Stimulated activated CD8-positive, alpha-beta memory T cell treated with anti-CD3 and anti-CD28 coated beads, Interleukin-15, amount 100 ng/mL, for 4 hours (primary cell): Measurements from ENCODE around the gene GMPS.
A peak's percentile ranks its signal among the peaks of the same experiment; 100 is the strongest.
"Not testable (repeated sequence)": the region's sequence is repeated elsewhere in the genome, so short reads cannot be mapped to it uniquely, and the experiment has no call there.

ENCODE experiments used
- DNase-seq, 2 donors: peaks; one replicate each; pipeline ENCODE4 v3.0.0-alpha.2; 2020; ENCODE audit warnings: low read depth in 2 of 2

GMPS gene

DNA sequence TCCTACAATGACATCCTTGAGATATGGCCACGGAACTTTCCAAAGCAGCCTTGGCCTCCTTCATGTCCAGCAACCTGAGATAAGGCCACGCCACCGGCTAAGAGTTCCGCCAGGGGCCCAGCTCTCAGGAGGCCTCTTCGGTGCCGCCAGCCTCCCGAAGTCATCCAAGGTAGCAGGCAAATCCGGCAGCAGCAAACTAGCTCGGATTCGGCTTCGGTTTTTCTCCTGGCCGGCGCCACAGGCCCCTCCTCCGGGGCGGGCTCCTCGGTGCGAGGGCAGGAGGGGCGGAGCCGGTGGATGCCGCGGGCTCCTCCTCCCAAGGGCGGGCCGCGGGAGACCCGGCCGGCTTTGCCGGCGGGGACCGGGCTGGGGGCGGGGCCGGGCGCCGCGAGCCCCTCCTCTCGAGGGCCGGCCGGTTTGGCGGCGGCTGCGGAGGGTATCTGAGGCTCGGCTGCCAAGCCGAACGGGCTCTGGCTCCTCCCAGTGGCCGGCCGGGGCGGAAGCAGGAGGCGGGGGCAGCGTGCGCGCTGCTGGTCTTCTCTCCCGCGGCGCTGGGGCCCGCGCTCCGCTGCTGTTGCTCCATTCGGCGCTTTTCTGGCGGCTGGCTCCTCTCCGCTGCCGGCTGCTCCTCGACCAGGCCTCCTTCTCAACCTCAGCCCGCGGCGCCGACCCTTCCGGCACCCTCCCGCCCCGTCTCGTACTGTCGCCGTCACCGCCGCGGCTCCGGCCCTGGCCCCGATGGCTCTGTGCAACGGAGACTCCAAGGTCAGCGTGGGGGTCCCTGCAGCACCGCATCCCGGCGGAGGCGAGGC lies at the start of gene GMPS:
GMPS (plus strand) TSS at position 518 of the 812 bp plus-strand sequence; CDS start at position 739, 221 bp downstream.
- DNase-seq, result peak; percentile 88 to 97

DNA sequence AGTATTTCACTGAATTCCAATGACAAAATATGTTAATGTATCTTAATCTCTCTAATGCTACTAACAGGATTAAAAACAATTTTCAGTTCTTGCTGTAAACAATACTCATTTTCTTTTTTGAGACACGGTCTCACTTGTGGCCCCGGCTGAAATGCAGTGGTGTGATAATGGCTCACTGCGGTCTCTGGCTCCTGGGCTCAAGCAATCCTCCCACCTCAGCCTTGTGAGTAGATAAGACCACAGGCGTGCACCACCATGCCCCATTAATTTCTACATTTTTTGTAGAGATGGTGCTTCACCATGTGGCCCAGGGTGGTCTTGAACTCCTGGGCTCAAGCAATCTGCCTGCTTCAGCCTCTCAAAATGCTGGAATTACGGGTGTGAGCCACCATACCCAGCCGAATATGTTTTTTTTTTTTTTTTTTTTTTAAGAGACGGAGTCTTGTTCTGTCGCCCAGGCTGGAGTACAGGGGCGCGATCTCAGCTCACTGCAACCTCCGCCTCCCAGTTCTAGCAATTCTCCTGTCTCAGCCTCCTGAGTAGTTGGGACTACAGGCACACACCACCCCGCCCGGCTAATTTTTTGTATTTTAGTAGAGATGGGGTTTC lies 41.9 kb upstream of the GMPS start:
- not testable (repeated sequence) for DNase-seq

DNA sequence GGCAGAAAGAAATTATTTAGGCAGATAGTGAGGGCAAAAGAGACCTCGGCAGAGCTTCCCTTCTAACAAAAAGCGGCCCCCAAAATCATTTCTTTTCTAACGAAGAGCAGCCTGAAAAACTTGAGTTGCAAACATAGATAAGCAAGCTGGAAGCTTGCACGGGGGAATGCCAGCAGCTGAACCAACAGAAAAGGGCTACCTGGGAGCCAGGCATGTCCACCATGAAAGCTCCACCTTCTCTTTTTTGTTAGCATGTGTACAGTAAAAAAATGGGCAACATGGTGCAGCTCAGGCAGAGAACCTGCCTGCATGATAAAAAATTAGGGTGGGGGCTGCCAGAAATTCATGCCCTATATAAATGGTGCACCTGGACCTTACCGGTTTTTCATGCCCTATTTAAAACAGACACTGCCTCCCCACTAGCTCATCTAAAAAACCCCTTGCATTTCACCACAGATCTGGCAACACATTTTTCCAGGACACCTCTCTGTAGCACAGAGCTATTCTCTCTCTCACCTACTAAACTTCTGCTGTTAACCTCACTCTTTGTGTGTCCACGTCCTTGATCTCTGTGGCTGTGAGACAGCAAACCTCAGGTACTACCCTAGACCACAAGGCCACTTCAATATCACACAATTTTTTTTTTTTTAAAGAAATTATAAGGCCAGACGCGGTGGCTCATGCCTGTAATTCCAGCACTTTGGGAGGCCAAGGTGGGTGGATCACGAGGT lies 34.9 kb upstream of the GMPS start:
- DNase-seq, result no peak

DNA sequence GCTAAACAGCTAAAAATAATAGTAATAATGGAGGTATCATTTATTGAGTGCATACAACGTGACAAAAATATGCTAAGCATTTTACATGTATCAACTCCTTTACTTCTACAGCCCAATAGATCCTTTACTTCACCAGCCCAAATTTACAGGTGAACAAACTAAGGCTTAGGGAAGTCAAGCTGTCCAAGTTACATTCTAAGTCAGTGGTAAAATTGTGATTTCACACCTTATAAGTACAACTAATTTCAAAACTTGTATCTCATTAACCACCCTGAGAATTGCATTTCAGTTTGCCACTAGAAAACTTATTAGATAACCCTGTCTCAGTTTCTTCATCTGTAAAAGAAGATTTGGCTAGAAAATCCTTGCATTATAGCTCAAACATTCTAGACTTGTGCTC lies 26.9 kb upstream of the GMPS start:
- DNase-seq, result no peak

DNA sequence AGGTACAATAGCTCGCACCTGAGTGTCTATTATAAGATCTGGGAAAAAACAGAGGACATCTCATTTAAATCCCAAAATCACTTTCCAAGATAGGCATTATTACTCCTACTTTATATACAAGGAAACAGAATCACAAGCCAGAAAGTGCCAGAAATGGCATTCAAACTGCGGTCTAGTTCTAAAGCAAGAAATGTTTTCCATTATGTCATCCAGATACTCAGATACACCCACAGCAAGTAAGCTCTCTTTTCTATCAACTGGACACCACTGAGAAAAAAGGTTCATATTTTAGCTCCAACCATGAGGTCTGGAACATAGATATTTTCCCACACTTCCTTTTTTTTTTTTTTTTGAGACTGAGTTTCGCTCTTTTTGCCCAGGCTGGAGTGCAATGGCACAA lies 24.3 kb upstream of the GMPS start:
- no peak for DNase-seq

DNA sequence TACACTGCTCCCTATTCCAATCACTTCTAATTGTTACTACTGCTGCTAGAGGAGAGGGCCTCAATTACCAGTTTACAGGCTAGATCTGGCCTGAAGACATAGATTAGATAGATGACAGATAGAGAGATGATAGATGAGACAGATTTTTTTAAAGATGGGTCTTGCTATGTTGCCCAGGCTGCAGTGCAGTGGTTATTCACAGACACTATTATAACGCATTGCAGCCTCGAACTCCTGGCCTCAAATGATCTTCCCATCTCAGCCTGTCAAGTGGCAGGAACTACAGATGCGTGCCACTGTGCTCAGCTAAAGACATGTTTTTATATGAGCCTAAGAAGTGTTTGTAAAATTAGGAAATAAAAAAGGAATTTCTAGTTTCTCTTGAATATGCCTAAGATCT lies 22.5 kb upstream of the GMPS start:
- no peak for DNase-seq

DNA sequence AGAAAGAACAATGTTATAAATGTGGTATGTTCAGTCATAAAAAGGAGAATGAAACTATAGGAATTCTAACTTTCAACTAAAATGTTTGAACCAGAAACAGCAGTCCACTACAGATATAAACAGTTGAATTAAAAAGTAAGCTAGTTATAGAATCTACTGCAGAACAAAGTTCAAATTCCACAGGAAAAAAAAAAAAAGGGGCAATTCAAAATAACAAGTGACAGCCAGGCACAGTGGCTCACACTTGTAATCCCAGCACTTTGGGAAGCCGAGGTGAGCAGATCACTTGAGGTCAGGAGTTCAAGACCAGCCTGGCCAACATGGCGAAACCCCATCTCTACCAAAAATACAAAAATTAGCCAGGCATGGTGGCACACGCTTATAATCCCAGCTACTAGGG lies 21.0 kb upstream of the GMPS start:
- not testable (repeated sequence) for DNase-seq

DNA sequence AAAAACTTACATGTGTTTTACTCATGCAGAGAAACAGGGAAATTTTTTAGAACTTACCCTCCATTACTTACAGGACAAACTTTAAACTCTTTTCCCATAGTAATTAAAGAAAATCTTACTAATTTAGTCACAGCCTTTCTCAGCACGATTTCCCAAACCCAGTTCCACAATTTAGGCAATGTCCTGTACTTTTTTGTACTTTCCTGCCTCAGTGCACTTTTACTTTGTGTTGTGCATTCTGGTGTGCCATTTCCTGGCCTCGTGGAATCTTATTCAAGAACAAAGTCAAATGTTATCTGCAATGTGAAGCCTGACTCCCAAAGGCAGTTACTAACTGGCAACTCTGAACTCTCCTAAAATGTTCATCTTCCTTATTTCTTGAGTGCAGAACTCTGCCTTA lies 18.1 kb upstream of the GMPS start:
- DNase-seq, result no peak

DNA sequence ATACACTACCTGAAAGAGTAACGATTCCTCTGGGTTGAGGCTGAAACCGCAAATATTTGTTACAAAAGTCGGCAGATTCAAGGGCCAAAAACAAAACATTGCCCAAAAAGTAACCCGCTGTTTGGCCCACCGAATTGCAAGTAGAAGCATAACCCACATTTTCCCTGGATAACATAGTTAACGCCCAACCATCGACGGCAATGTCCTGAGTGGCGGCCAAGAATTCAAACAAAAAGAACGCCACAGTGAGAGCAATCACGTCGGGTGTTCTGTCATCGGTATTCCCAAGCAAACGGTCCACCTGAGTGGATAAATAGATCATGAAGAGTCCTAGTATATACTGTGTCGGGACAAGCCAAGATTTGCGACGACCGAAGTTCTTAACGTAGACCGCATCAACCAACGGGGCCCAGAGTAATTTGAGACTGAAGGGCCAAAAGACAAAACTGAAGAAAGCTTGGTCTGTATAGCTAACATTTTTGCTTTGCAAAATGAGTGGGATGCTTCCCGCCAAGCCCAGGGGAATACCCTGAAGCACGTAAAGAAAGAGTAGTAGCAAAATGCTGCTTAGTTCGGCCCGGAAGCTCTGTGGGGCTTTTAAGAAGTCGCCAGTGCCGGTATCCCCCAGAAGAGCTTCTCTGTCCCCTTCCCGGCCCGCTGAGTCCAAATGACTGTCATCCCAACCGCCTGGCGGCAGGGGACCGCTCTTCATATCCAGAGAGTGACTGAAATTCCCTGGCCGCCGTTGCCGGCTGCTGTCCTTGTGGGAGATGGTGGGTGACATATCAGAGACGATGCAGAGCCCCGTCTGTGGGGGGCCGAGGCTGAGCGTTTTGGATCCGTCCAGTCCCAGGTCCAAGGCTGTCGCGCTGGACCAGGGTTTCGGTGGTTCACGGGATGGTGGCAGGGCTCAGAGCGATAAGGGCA lies 17.0 kb upstream of the GMPS start:
- DNase-seq, result no peak

DNA sequence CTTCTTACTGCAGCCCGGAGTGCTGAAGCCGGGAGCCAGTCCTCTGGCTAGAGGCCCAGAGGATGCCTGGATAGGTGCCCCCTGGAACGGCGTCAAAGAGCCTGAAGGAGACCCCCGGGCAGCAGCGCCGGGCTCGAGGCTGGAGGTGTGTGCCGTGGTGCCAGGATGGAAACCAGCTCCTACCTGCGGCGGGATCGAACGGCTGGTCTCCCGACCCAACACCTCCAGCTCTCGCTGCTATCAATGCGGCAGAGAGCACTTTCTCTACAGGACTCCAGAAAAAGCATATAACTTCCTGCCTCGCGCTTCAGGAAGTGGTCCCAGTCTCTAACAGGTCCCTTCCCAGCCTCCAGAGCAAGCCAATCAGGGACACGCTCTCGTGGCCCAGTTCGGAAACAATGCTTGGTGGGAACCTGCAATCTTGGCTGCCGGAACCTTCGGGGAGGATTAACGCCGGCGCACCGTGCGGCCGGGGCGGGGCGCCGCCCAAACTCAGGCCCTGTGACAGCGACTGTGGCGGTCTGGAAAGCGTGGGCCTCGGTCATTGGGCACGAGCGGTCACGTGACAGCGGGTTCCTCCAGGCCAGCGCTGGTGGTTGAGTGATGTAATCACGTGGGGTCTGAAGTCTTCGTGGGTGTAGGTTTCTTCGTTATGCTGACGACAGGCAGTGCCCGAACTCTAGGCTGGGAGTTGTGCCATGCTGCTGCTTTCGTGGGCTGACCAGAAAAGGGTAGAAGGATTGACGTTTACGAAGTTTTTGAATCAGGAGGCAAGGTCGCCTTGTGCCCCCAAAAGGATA lies 16.1 kb upstream of the GMPS start, which contains the start of gene SLC33A1:
SLC33A1 (minus strand) TSS at position 287 of the 800 bp plus-strand sequence. CDS start 430 bp downstream, outside the sequence.
- peak; percentile 99 for DNase-seq

DNA sequence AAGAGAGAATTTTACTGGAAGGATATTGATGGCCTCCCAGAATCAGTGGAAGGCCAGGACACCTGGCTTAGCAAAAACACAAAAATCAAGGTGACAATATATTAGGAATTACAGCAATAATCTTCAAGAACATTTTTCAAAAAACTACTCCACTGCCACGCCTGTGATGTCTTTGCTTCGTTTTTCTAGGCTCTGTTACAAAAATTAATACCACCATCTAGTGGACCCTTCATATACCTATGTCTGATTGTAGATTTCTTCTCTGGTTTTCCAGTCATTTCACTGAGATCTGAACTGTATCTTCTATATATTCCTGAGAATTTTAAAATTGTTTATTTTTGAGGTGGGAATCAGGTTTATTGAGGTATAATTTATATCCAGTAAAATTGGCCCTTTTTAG lies 10.6 kb upstream of the GMPS start:
- no peak for DNase-seq

DNA sequence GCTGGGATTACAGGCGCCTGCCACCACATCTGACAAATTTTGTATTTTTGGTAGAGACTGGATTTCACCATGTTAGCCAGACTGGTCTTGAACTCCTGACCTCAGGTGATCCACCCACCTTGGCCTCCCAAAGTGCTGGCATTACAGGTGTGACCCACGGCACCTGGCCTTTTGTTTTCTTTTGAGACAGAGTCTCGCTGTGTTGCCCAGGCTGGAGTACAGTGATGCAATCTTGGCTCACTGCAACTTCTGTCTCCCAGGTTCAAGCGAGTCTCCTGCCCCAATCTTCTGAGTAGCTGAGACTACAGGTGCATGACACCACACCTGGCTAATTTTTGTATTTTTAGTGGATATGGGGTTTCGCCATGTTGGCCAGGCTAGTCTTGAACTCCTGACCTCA lies 10.0 kb upstream of the GMPS start:
- not testable (repeated sequence) for DNase-seq

DNA sequence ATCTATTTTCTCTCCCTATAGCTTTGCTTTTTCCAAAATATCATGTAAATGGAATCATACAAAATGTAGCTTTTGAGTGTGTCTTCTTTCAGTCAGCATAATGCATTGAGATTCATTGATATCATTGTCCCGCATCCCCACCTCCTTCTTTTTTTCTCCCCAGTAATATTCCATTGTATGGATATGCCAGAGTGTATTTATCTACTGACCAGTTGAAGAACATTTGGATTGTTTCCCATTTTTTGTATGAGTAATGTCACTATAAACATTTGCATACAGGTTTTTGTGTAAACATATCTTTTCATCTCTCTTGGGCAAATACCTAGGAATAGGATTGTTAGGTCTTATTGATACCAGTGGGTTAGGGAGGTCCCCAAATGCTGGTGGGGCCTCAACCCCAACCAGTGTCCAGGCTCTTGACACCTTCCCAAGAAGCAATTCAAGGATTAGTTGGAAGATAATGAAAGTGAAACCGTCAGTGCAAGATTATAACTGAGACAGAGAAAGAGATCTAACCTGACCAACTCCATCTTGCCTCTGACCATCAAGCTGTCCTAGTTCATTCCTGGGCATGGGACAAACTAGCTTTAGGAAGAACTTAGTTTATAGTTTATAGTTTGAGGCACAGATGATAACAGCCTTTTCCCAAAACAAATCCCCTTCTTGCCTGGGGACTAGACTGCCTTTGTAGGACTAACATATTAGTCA lies 8.8 kb upstream of the GMPS start:
- DNase-seq, result no peak

DNA sequence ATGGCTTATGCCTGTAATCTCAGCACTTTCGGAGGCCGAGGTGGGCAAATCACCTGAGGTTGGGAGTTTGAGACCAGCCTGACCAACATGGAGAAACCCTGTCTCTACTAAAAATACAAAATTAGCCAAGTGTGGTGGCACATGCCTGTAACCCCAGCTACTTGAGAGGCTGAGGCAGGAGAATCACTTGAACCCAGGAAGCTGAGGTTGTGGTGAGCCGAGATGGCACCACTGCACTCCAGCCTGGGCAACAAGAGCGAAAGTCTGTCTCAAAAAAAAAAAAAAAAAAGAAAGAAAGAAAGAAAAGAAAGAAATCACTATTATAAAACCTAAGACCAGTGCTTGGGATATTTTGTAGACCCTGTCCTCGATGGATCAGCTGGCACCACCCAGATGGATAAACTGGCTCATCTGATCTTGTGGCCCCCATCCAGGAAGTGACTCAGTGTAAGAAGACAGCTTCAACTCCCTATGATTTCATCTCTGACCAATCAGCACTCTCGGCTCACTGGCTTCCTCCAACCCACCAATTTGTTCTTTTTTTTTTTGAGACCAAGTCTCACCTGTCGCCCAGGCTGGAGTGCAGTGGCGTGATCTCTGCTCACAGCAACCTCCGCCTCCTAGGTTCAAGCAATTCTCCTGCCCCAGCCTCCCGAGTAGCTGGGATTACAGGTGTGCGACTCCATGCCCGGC lies 8.0 kb upstream of the GMPS start:
- DNase-seq, result peak; percentile 18 to 63

DNA sequence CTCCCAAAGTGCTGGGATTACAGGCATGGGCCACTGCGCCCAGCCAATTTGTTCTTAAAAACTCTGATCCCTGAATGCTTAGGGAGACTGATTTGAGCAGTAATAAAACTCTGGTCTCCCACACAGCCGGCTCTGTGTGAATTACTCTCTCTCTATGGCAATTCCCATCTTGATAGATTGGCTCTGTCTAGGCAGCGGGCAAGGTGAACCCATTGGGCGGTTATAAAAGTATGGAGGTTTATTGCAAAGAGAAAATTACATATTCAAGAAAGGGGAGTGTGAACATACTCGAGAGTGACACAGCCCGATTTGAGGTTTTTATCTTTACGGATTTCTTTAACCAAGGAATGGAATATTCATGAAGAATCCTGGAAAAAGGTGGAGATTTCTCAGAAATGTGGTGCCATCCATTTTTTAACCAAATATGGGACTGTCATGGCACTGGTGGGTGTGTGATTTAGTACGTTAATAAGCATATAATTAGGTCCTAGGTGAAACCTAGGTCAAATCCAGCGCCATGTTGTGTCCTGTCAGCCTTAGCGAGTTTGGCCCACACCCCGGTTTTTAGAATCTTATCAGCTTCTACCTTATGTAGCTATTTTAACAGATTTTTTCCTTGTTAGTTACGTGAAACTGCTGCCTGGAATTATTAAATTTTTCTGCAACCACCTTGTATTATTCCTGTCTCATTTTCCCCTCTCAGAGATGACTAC lies 7.2 kb upstream of the GMPS start:
- no peak for DNase-seq

DNA sequence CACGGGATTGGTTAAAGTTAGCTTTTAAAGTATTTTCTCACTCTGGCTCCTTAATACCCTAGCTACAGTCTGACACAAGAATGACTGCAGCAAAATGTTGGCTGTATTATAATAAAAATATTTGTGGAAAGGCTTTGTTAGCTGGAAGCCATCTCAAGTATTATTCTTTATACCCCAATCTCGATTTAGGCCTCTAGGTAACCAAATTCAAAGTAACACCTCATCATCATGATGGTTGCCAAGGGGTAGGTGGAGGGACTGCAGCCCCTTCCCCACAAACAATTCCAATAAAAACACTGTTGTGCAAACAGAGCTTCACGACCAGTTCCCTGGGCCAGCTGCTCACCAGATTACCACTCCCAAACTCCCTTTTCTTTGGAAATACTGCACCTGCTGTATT lies 759 bp upstream of the GMPS start:
- no peak for DNase-seq

DNA sequence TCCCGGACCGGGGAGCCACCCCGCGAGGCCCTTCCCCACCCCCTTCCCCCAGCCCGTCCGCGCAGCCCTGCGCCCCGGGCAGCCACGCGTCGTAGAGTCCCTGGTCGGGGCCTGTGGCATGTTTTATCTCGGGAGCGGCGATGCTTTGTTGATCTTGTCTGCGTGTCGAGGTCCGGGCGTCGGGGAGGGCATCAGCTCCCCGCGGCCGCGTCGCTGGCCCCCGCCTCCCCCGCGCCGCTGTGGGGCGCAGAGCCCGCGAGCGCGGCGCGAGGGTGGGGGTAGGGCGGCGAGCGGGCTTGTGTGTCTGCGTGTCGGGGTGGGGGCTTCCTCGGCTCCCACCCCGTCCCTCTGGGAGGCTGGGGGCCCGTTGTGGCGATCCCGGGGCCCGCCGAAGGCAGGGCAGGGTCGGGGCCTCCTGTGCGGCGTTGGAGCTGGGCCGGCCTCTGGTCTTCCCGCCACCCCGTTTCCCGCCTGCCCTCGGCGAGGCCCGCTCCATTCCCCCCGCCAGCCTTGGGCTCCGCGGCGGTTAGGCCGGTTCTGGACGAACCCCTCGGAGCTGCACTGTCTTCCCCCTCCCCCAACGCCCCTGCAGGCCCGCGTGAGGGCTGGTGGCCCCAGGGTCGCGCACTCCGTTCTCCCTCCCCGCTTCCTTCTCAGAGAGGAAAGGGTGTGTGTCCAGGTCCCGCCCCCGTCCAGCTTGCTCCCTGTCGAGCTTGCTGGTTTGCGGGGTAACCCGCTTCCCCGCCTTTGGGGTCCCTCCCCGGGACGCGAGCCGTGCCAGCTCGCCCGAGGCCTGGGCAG lies 695 bp downstream of the GMPS start:
- DNase-seq, result peak; percentile 6 to 22

DNA sequence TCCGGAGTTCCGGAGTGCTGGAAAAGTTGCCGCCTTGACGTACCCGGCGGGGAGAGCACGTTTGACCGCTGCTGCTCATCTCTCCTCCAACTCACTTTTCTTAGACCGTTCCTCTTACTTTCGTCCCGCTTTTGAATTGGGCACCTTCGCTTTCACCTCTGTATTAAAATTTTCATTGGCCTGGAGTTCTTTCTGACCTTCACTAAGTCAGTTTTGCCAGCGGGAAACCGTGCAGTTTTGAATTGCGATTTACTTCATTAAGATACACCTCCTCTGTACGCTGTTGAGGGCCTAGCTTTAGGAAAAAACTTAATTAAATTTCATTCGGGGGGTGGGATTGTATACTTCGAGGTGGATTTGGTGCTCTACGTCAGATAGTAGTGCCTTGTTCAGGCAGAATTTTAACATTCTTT lies 1.3 kb downstream of the GMPS start:
- DNase-seq, result no peak
